Type B pancreatic cell (in vitro differentiated cells): ENCODE measurements around the gene NDFIP1. TPM values are rescaled to one million over a fixed set of nuclear protein-coding genes. Genes with fewer than 3 reads are reported as not detected.

Experiments
- DNase-seq: peaks from one replicate; pipeline ENCODE4 v3.0.0; 2021; ENCODE audit warnings: mixed read lengths; ENCODE audit not compliant: unreplicated experiment; ENCODE audit errors: extremely low spot score
- H3K27ac Mint-ChIP-seq: 2 replicates; pipeline ENCODE4 v1.8.0; 2021; ENCODE audit warnings: mild to moderate bottlenecking, mixed read lengths
- H3K27me3 Mint-ChIP-seq: 2 replicates; pipeline ENCODE4 v1.8.0; 2021; ENCODE audit warnings: mixed read lengths
- H3K36me3 Mint-ChIP-seq: 2 replicates; pipeline ENCODE4 v1.8.0; 2021; ENCODE audit warnings: mixed read lengths
- H3K4me1 Mint-ChIP-seq: one replicate; pipeline ENCODE4 v1.8.0; 2021; ENCODE audit warnings: mixed read lengths; ENCODE audit not compliant: unreplicated experiment
- H3K4me3 Mint-ChIP-seq: 2 replicates; pipeline ENCODE4 v1.8.0; 2021; ENCODE audit warnings: mild to moderate bottlenecking, mixed read lengths
- H3K9me3 Mint-ChIP-seq: 2 replicates; pipeline ENCODE4 v1.8.0; 2021; ENCODE audit warnings: mixed read lengths
- total RNA-seq: library from RNA; stranded (reverse); gene quantifications from 2 replicates; pipeline ENCODE4 v1.2.1, GENCODE V29; 2021; ENCODE audit warnings: low replicate concordance
- TF ChIP-seq, protein P1 (sequence below): fragments of 200-600 bp; sonication (generic); conservative IDR thresholded peaks from 2 replicates; pipeline ENCODE4 v1.5.0; 2021; ENCODE audit warnings: antibody characterized with exemption, mild to moderate bottlenecking

NDFIP1 gene
- total RNA-seq, 1 donor from 2014 or later: 57.7 TPM

DNA sequence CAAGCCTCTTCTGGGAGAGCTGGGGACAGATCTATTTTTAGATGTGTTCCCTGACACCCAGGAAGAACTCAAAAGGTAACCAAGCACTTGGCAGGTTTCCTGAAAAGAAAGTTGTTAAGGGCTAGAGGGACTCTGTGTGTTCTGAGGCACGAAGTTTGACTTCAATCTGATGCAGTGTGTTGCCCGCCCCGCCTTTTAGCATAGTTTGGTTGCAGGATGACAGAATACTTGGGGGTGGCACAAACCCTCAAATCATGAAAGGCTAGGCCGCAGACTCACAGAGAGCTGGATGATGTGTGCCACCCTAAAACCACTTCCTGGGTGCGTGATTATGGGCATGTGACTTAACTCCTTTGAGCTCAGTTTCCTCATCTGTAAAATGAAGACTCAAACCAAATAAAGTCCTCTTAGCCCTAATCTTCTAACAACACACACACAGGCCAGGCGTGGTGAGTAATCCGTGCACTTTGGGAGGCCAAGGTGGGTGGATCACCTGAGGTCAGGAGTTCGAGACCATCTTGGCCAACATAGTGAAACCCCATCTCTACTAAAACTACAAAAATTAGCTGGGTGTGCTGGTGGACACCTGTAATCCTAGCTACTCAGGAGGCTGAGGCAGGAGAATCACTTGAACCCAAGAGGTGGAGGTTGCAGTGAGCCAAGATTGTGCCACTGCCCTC is 12.8 kb upstream of the NDFIP1 start:
- no peak overlapping the region for H3K4me3 Mint-ChIP-seq
- no peaks in the 10 kb centered on the region for H3K36me3 Mint-ChIP-seq
- no peaks in the 10 kb centered on the region for H3K9me3 Mint-ChIP-seq
- no peaks in the 10 kb centered on the region for H3K27me3 Mint-ChIP-seq
- no peak for DNase-seq
- no peak overlapping the region for H3K27ac Mint-ChIP-seq
- H3K4me1 Mint-ChIP-seq: peaks cover 5% of the 10 kb centered on the region
- TF ChIP-seq, protein P1, sequence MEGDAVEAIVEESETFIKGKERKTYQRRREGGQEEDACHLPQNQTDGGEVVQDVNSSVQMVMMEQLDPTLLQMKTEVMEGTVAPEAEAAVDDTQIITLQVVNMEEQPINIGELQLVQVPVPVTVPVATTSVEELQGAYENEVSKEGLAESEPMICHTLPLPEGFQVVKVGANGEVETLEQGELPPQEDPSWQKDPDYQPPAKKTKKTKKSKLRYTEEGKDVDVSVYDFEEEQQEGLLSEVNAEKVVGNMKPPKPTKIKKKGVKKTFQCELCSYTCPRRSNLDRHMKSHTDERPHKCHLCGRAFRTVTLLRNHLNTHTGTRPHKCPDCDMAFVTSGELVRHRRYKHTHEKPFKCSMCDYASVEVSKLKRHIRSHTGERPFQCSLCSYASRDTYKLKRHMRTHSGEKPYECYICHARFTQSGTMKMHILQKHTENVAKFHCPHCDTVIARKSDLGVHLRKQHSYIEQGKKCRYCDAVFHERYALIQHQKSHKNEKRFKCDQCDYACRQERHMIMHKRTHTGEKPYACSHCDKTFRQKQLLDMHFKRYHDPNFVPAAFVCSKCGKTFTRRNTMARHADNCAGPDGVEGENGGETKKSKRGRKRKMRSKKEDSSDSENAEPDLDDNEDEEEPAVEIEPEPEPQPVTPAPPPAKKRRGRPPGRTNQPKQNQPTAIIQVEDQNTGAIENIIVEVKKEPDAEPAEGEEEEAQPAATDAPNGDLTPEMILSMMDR: no peak

DNA sequence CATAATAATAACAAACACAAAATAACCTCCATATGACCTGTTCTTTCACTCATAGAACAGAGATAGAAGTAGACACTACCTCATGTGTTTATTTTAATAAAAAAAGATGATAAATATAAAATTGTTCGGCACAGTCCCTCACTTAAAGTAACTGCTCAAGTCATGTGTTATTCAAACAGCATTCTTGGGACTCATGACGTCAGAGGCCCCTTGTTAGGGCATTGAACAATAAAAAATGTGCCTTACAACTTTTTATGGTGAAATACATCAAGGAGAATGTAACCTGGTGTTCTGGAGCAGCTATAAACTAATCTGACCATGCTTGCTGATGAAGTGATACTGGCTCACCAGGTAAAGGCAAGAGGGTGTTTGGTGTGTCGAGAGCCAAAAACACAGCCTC is 12.2 kb upstream of the NDFIP1 start:
- Mint-ChIP-seq H3K4me3 (no peak overlapping the region), H3K27me3 (no peaks in the 10 kb centered on the region), H3K36me3 (no peaks in the 10 kb centered on the region), H3K27ac (no peak overlapping the region), H3K4me1 (peaks cover 5% of the 10 kb centered on the region), H3K9me3 (no peaks in the 10 kb centered on the region)
- TF ChIP-seq, protein P1: no peak
- no peak for DNase-seq

DNA sequence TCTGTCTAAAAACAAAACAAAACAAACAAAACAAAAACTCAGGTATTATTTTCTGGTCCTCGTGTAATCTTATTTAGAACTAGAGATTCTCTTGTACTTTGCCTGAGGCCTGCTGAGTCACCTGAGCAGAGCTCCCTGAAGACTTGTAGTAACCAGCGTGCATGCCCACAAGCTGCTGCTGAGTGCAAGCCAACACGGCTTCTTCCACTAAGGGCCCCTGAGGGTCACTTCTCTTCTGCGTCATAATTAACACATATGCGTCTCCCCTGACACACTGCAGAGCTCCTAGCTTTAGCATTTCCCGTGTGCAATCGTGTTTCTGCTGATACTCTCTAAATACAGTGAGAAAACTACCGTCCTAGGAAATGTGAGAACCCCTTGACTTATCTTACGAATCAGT is 10.9 kb upstream of the NDFIP1 start:
- no peaks in the 10 kb centered on the region for H3K36me3 Mint-ChIP-seq
- peaks cover 5% of the 10 kb centered on the region for H3K4me1 Mint-ChIP-seq
- H3K27me3 Mint-ChIP-seq: no peaks in the 10 kb centered on the region
- H3K27ac Mint-ChIP-seq: no peak overlapping the region
- no peaks in the 10 kb centered on the region for H3K9me3 Mint-ChIP-seq
- TF ChIP-seq, protein P1: no peak
- no peak overlapping the region for H3K4me3 Mint-ChIP-seq
- DNase-seq: no peak

DNA sequence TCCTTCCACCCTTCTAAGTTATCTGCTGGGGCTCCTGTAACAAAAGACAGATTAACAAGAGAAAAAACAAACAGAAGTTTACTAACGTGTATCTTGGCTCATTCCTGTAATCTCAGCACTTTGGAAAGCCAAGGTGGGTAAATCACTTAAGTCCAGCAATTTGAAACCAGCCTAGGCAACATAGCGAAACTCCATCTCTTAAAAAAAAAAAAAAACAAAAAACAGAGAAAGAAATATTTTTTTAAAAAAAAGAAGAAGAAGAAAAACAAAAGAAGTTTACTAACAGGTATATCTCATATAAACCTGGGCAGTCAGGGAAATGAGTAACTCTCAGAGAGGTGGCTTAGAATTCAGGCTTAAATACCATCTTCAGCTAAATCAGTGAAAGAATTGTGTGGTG is 10.3 kb upstream of the NDFIP1 start:
- Mint-ChIP-seq H3K27me3 (no peaks in the 10 kb centered on the region), H3K27ac (no peak overlapping the region), H3K4me1 (peaks cover 5% of the 10 kb centered on the region), H3K36me3 (no peaks in the 10 kb centered on the region), H3K9me3 (no peaks in the 10 kb centered on the region), H3K4me3 (no peak overlapping the region)
- DNase-seq: no peak
- TF ChIP-seq, protein P1: no peak

DNA sequence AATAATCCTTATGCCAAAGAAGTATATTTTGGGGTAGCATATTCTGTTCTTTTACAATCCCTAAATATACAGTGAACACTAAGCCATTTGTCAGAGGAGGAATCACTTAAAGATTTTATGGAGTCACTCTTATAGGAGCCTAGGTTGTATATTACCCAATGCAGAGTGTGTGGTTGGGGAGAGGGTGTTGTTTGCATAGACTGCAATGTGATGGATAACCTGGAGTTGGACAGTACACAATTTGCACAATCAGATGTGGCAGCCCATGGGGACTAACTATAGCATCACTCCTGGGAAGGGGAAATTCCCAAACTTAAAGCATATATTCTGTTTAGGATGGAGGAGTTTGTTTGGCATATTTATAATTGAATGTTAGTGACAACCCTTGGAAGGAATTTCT is 9.6 kb upstream of the NDFIP1 start:
- H3K27ac Mint-ChIP-seq: no peak overlapping the region
- H3K4me3 Mint-ChIP-seq: no peak overlapping the region
- H3K27me3 Mint-ChIP-seq: no peaks in the 10 kb centered on the region

More for the DNA sequence above, 9.6 kb upstream of the NDFIP1 start:
- Mint-ChIP-seq H3K9me3 (no peaks in the 10 kb centered on the region), H3K36me3 (no peaks in the 10 kb centered on the region), H3K4me1 (peaks cover 5% of the 10 kb centered on the region)
- TF ChIP-seq, protein P1: no peak
- DNase-seq: no peak
